KBM-7 (cell line): ENCODE results near the gene TRIM14.
"Not testable (repeated sequence)": the region's sequence is repeated elsewhere in the genome, so short reads cannot be mapped to it uniquely, and the experiment has no call there.

Experiments
- DNase-seq: peaks from one replicate; pipeline ENCODE4 v3.0.0-alpha.2; 2015
- in situ Hi-C: fragments of 300-500 bp; cut with MboI; formaldehyde crosslinking; loops from 2 replicates; pipeline ENCODE4 v1.14.3; 2020; ENCODE audit warnings: low sequenced_read_pairs, low pct_unique_long_range_greater_than_20kb, mixed read lengths

TRIM14 gene

DNA sequence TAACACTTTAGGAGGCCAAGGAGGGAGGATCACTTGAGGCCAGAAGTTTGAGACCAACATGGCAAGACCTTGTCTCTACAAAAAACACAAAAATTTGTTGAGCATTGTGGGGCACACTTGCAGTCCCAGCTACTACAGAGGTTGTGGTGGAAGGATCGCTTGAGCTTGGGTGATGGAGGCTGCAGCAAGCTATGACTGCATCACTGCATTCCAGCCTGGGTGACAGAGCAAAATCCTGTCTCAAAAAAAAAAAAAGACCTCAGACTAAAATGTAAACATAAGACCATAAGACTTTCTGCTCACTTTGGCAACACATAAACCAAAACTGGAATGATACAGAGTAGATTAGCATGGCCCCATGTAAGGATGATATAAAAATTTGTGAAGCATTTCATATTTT is 87.1 kb downstream of the TRIM14 start:
- in situ Hi-C loops: no loop called here
- DNase-seq: no peak

DNA sequence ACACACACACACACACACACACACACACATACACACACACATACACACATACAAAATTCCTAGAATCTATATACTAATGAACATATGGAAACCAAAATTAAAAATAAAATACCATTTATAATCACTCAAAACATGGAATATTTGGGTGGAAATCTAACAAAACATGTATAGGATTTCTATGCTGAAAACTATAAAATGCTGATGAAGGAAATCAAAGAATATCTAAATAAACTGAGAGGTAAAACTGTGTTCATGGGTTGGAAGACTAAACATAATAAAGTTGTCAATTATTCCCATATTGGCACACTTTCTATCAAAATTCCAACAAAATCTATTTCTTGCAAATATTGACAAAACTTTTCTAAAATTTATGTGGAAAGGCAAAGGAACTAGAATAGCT is 87.9 kb downstream of the TRIM14 start:
- in situ Hi-C loops: no loop called here

DNA sequence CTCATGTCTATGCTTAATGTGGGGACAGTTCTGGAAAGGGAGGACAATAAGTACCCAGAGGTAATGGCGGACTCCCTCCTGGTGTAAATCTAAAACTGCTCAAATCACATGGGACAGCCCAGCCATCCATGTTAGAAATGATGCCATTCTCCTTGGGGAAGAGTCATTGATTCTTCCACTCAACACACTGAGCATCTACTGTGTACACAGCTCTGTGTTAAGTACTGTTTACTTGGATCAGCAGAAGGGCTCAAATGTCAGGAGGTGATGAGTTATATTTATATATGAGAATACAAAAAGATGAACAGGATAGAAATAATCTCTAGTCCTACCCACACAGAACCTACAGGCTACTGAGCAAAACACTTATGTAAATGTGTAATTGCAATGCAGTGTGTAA is 94.3 kb downstream of the TRIM14 start:
- in situ Hi-C loops: no loop called here
- no peak for DNase-seq

More for the DNA sequence above, 87.9 kb downstream of the TRIM14 start:
- DNase-seq: no peak

DNA sequence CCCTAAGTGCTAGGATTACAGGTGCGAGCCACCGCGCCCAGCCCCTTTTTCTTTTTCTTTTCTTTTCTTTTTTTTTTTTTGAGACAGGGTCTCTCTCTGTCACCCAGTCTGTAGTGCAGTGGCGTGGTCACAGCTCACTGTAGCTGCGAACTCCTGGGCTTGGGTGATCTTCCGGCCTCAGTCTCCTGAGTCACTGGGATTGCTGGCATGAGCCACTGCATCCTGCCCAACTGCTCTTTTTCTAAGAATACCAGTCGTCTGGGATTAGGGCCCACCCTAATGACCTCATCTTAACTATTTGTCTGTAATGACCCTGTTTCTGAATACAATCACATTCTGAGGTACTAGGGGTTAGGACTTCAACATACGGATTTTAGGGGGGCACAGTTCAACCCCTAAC is 96.6 kb downstream of the TRIM14 start:
- in situ Hi-C loops: no loop called here
- DNase-seq: no peak

DNA sequence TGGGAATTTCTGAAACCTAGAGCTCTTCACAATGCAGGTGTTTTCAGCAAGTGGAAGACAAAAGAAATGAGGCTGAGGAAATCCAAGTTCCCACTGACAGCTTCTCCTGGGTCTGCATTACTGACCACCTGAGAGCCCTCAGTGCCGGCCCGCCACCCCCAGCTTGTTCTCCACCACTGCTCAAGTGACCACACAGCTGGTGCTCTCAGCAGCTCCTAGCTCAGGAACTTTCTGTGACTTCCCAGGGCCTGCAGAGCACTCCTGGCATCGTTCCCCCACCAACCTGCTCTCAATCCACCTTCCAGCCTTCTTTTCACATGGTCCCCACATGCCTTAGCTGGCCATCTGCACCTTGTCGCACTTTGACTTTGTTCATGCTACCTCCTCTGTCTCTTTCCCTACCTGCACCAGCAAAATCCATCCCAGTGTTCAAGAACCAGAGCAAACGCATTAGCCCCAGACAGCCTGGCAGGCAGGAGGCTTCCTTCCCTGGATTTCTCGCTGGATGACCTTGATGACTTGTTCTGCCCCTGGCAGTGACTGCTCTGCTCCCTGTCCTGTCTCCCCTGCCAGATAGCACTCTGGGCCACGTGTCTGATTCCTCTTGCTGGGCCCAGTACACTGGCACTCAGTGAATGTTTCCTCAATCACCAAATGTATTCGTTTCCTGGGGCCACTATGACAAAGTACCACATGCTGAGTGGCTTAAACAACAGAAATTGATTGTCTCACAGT is 97.5 kb downstream of the TRIM14 start:
- in situ Hi-C loops: no loop called here

DNA sequence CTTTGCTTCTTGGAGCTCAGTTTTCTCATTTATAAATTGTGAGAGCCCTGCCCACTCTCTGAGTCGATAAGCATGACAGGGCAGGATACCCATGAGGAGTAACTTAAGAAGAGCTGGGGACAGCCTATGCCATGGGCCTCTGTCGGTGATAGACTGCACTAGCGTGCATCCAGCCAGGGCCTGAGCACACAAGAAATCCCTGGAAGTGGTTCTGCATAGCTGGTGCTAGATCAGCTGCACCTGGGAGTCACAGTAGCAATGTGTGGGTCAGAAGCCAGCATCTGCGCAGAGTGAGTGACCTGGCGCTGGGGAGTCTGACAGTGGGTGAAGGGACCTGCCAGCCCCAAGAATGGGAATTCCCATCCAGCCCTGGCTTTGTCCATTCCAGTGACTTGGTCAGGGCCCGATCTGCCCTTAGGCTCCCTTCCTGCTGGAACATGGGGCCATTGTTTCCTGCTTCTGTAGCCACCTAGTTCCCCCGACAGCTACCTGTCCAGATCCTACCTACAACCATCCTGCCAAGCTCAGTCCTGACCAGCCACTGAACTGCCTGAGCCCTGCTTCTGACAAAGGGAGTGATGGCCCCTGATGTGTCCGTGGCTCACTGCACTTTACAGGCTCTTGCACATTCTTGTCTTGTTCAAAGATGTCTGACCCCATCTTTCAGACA is 98.4 kb downstream of the TRIM14 start:
- no peak for DNase-seq
- in situ Hi-C loops: no loop called here

More for the DNA sequence above, 97.5 kb downstream of the TRIM14 start:
- DNase-seq: no peak

DNA sequence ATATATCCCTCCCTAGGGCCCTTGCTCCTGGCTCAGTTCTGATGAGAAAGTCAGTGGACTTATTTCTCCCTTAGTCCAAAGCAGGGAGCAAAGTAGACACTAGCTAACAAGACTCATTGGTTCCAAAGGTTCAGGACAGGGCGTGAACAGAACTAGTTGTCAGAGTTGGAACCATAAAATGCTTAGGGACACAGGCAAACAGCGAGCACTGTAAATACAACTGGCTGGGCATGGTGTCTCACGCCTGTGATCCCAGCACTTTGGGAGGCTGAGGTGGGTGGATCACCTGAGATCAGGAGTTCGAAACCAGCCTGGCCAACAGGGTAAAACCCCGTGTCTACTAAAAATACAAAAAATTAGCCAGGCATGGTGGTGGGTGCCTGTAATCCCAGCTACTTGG is 99.2 kb downstream of the TRIM14 start:
- DNase-seq, in situ Hi-C loops: not testable (repeated sequence)
